GM21381 (cell line): Measurements from ENCODE around the gene PPFIBP1.
"Not testable (repeated sequence)": the region's sequence is repeated elsewhere in the genome, so short reads cannot be mapped to it uniquely, and the experiment has no call there.

Experiments
- ATAC-seq: cut with Tn5 transposase; IDR thresholded peaks from one replicate; pipeline ENCODE4 v1.9.1; 2021; ENCODE audit warnings: mild to moderate bottlenecking, moderate library complexity; ENCODE audit not compliant: unreplicated experiment

Gene PPFIBP1

DNA sequence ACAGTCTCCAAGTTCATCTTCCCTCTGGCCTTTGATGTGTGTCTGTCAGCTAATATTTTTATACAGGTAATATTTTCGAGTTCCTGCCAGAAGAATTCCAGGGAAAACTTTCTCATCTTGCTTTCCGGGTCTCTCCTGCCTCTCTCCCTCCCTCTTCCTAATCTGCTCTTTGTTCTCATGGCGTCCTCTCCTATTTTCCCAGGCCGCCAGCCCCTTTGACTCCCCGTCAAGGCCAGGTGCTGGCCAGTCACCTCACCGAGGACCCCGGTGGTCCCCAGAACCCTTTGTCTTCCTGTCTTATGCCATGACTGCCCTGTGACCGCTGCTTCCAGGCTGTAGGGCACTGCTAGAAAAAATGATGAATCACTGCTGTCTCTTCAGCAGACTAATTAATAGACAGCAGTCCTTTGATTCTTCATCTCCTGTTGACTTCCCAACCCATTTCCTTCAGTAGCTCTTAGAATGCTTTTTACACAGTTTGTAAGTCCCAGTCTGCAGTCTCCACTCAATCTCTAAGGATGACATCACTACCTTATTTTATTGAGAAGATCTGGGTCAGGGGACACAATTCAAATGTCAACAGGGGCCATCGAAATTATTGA, 40.7 kb downstream of the PPFIBP1 start:
- ATAC-seq, result no peak

DNA sequence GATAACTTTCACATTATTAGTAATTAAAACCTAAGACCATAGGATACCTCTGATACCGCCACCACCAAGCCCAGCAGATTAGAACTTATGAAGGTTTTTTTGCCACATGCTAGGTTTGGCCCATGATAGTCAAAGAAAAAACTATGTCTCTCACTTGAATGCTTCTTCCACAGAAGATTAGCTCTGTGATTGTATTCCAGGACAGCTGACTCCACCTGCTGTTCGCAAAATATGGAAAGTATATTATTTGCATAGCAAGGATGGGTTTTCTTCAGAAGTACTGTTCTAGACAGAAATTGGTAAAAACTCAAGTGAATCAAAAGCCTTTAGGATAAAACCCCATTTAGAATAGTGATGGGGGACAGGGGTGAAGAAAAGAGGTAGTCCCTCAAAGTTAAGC, 42.2 kb downstream of the PPFIBP1 start:
- no peak for ATAC-seq

DNA sequence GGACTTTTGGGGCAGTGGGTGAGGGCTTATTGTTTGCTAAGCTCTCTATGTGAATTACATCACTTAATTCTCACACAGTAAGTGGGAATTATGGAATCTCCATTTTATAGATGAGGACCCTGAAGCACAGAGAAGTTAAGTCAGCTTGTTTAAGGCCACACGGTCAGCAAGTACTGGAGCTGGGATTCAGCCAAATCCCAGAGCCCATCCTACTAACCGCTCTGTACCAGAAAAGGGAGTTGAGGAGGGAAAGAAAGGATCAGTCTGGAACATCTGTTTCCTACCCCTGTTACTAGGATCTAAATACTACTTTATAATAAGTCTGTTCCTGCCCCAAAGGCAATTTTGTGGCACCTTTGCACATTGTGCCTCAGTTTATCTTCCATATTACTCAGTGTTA, 42.6 kb downstream of the PPFIBP1 start:
- ATAC-seq, result no peak

DNA sequence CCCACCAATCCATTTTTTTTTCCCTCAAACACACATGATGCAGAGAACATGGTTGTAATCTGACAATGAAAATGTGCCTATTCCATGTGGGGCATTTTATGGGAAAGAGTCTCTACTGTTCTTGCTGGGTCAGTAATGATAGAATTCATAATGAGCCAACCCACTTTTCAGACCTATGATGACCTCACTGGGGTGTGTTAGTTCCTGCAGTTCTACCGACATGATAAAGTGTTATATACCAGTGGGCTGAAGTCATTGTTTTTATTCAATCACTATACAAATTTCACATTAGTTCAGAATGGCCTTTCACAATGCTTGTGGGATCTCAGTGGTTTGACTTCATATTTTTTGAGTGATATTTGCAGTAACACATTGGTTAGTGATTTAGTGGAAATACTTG, 47.5 kb downstream of the PPFIBP1 start:
- ATAC-seq, result no peak

DNA sequence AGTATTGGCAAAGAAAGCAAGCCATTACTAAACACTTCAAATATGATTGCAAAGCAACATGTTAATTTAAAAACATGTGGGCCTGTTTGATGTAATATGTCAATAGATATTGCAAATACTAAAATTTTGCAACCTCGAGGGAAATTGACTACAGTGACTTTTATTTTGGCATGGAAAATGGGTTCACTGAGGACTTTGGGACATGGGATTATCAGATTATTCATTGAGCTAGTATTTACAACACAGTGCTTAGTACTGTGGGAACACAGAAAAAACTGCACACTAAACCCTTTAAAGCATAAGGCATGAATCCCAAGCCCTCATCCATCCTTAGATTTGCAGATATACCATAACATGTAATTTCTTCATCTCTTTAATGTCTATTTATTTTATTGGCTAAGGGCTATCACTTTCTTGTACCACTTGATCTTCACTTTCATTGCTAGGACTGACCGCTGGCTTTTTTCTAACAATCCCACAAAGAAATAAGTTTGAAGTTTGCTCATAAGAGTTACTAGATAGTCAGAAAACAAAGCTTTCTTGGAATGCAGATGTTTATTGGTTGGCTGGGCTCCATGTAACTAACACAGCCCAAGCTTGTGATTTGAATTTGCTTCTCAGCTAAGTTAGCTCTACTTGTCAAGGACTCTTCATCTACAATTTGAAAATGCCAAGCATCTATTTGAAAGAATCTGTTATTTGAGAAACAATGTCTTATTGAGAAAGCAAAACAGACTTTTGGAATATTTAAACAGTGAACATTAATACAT, 48.7 kb downstream of the PPFIBP1 start:
- no peak for ATAC-seq

DNA sequence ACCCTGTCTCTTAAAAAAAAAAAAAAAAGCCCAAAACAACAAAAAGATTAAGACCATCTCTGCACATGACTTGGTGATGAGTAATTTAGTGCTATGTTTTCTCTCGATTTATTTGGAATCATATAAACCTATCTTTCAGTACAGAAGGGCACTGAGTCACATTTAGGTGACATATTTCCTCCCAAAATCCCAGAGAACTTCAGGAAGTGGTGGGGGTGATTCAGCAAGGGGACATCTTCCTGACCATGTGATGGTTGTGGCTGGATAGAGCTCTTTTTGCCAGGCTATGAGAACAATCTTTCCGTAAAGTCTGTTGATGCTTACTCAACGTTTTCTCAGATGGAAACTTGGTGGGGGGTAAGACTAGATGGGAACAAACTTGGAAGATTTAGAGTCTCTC, 50.0 kb downstream of the PPFIBP1 start:
- no peak for ATAC-seq

DNA sequence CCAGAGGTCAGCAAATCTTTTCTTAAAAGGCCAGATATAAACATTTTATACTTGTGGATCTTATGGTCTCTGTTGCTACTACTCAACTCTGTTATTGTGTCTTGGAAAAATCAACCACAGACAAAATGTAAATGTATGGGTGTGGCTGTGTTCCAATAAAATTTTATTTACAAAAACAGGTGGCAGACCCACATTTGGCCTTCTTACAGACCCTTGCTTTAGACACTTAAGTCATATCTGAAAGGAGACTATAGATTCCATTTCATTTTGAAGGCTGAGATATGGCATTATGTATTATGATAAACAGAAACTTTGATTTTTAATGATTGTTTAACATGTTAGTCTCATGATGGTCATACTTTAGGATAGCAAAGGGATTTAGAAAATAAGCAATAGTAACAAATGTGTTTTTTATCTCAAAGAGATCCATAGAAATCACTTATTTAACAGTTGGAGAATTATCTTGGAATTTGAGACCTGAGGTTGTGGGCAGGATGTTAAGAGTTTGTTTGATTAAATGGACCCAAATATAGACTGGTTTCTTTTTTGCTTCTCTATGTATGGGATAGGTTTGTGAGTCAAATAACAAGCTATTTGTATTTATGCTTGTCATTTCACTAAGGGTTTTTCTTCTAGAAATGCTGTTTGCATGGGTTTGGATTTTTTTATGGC, 51.2 kb downstream of the PPFIBP1 start:
- ATAC-seq, result no peak

DNA sequence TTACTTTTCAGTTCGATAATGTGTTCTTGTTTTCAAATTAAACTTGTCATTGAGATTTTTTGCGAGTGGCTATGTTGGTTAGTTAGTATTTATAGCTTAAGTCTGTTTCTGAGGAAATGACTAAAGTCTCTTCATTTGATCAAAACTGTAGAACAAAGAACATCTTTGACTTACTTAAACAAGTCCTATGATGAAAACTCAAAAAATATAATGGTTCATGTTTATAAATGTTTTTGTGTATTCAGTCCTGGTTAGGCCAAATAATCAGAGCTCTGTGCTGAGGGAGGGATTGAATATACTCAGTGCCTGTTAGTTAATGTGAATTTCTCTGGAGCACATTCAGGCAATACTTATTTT, 51.7 kb downstream of the PPFIBP1 start:
- ATAC-seq, result no peak

DNA sequence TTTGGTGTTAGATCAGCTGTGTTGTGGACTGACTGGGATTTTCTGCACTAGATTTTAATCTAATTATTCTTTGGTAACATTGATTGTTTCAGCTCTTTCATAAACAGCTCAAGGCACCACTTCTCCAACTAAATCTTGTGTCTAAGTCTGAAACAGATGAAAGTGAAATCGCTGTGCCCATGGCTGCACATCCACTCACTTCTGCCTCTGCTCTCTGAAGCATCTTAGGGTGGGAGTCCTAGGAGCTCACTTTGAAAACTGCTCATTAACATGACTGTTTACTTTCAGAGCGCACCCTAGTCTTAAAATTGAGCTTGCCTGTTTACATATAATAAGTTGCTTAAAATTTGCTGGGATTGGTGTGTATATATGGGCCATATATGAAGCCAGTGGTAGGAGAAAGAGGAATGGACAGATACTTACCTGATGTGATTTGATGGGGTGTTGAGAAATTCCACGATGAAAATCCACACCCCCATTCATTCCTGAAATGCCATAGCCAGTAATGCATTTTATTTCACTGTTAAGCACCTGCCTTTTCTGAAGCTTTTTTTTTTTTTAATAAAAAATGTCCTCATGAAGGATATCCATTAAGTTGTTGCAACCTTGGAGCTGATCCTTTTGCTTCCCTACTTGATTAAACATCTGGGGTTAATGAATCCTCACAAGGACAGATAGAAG, 52.8 kb downstream of the PPFIBP1 start:
- ATAC-seq, result no peak

DNA sequence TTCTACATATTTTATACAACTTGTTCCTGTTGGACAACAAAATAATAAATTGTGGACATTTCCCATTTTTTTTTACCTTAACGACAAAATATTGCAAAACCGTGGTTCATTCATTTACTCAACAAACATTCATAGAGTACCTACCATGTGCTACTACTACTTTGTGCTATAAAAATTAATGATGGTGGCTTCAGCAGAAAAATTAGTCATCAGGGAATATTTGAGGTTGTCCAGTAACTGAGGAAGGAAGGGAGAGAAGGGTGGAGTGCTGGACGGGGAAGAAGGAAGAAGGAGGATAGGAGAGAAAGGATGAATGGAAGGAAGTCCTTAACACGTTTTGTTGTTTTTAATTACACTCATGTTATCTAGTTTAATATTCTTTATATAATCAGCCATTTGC, 53.7 kb downstream of the PPFIBP1 start:
- ATAC-seq, result no peak

DNA sequence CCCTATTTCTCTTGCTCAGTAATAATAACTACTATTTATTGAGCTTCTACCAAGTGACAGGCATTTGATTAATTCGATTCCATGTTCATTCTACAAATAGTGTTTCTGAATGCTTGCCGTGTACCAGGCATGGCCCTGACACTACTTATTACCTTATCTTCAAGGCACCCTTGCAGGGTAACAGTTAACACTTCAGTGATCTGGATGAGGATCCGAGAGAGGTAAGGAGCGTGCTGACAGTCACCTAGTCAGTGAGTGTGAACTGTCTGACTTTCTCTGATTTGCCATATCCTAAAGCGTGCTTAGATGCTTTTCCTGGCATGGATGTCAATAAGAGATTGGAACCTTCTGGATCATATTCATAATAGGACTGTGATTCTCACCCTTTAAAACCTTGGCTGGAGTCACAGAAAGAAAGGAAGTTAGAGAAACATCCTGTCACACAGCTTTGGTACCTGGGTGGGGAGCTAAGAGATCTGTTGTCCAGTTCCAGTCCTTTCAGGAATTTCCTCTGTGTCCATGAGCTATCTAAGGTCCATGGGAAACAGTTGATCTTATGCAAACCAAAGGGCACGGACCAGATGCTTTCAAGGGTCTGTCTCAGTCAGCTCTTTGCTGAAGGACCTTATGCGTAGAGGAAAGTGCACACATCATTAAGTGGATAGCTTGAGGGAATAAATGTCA, 54.8 kb downstream of the PPFIBP1 start:
- no peak for ATAC-seq

DNA sequence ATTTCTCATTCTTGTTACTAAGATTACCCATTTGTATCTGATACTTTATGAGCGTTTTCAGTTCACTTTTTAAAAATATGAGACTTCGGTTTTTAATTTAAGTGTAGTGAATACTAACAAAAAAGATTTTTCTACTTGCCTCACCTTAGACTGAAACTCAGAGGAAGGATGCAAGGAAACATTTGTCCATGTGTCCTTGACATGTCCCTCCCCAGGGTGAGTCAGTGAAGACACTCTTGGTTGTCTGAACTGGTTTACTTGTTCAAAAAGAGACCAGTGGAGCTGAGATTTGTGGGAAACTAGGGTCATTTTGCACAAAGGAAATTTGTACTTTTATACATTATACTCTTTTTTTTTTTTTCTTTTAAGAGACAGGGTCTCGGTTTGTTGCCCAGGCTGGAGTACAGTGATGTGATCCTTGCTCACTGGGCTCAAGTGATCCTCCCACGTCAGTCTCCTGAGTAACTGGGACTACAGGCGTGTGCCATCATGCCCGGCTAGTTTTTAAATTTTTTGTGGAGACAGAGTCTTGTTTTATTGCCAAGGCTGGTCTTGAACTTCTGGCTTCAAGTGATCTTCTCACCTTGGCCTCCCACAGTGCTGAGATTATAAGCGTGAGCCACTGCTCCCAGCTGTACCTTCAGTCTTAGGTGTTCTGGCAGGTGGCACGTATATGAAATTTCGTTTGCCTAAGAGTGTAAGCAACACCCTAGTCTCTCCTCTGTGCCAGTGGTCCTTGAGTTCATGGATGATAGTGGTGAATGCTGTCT, 56.7 kb downstream of the PPFIBP1 start:
- no peak for ATAC-seq

DNA sequence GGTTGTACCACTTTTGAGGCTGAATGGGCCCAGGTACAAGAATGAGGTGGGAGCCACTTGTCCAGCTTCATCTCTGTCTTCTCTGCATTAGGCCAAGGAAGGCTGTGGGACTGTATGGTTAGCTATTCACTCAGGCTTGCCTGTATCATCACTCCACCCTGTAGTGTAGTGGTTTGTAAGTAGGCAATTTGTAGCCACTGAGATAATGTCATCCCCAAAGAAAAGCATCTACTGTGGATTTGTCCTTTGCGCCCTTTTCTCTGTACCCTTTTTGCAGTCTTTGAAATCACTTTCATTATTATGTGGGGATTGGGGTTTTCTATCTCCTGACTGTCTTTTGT, 57.3 kb downstream of the PPFIBP1 start:
- not testable (repeated sequence) for ATAC-seq

DNA sequence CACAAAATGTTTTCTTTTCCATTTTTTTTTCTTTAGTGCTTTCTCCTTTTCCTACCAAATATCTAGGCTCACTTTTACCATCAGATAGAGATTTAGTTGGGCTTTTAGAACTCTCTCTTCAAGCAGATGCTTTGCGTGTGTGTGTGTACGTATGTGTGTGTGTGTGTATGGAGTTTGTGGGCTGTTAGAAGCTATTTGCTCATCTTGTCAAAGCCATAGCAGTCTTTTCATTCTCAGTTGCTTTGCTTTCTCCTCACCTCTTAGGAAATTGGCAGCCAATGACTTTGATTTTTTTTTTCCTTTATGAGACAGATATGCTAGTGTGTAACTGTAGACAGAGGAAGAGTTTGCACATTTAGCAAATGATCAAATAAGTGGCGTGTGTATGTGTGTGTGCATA, 57.8 kb downstream of the PPFIBP1 start:
- not testable (repeated sequence) for ATAC-seq

DNA sequence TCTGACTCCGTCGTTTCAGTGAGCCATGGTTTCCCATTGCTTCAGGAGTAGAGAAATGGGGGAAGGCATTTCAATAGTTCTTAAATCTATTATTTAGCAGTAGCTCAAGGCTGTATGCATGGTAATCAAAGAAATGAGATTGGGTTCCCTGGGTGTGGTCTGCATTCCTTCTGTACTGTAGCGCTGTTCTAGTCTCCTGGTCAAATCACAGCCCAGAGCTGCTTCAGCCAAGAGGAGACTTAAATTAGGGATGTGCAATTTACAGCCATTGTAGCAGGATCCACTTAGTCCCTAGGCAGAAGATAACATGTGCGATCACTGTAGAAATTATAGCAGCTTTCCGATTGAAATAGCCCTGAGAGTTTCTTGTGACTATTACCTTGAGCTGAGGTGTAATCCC, 58.4 kb downstream of the PPFIBP1 start:
- ATAC-seq, result not testable (repeated sequence)

DNA sequence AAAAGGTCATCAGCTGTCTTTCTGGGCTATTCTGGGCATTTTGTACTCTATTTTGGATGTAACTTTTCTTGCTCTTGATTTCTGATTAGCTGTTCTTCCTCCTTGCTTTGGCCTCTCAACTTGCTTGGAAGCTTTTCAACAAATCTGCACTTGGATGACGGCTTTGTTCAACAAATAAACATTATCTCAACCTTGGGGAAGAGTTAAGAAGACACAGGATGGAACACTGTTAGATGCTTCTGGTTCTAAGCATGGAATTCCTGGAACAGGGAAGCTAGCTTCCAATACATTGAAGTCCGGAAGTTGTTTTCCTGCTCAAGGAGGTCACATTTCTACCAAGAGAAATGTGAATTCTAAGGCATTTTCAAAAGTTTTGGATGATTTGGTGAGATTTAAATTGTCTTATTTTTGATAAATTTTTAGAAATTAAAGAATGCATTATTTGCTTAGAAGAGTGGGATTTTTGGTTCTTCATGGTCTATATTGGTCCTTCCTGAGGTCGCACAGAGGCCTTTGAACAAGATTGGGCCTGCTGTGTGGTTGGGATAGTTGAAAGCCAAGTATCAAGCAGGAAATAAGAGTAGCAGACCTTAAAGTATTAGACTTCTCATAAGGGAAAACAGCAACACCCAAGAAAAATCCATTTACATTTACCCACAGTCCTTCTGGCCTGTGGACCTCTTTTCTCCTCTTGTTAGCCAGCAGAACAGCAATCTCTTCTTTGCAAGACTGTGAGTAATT, 59.2 kb downstream of the PPFIBP1 start:
- no peak for ATAC-seq

DNA sequence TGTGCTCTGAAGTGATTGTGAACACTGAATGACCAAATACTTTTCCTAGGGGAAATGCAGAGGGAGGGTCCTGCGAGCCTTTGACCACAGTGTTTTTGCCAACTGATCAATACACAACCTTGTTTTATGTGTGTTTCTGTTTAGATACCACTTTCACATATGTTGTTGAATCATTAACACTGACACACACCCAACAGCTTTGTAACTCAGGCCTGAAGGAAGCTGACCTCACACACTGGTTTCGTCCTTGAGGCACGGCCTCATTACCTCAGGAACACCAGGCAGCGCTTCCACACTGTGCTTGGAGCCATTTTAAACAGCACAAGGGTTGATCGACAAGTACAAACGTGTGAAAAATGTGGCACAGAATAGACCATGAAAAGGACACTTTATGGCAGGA, 60.0 kb downstream of the PPFIBP1 start:
- ATAC-seq, result no peak

DNA sequence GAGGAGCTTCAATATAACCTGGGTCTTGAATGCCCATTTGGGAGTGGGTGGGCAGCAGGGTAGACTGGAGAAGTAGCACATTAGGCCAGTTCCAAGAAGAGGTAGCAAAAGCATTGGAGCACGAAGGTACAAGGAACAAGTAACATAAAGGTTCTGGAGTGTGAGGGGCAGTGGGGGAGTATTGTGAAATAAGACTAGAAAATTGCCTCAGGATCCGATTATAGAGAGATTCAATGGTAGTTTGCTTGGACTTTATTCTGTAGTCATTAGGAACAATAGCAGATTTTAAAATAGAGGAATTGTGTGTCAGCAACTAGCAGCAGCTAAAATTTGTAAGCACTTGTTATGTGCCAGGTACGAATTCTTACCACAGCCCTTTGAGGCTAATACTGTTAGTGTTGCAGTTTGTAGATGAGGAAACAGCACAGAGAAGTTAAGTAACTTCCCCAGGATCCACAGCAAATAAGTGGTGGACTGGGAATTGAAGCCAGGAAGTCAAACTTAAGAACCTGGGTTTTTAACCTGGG, 61.8 kb downstream of the PPFIBP1 start:
- ATAC-seq, result no peak

DNA sequence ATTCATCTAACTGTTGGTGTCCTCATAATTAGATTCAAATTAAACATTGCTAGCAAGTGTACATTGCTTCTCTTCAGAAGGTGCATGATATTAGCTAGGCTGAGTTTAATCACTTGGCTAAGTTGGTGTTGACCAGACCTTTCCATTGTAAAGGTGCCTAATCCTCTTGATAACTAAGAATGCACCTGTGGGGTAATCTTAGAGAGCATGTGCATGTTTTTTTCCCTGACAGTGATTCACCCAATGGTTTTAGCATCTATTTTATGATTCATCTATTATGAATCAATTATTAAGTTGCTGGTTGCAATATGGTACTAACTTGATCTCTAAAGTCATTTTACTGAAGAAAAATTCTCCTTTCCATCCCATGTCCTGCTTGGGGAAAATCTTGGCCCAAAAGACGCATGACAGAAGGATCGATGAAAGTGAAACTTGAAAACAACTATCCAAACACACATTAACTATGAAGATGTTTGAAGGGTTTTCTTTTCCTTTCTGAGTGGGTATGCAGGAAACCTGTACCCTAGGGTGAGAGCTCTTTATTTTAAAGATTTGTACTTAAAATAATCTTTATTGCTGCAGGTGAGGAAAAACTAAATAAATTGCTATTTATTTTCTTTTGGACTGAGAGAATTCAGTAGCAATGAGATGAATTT, 64.2 kb downstream of the PPFIBP1 start:
- not testable (repeated sequence) for ATAC-seq
